H9 (cell line): ENCODE data around the gene SPHK2. TPM values are rescaled to one million over a fixed set of nuclear protein-coding genes. Genes with fewer than 3 reads are reported as not detected.

ENCODE experiments used
- DNase-seq: peaks from one replicate; pipeline ENCODE4 v3.0.0-alpha.2; 2017
- H2AFZ ChIP-seq: one replicate; pipeline ENCODE4 v1.6.1; 2013; ENCODE audit warnings: mild to moderate bottlenecking, low read length, control low read depth, moderate library complexity
- H2AK5ac ChIP-seq: 2 replicates; pipeline ENCODE4 v1.6.1; 2013; ENCODE audit warnings: low read length, control low read depth, mixed read lengths; ENCODE audit not compliant: insufficient read length
- H2BK120ac ChIP-seq: one replicate; pipeline ENCODE4 v1.6.1; 2013; ENCODE audit warnings: low read depth, mild to moderate bottlenecking, low read length, control low read depth, inconsistent platforms; ENCODE audit not compliant: poor library complexity, severe bottlenecking
- H2BK12ac ChIP-seq: 2 replicates; pipeline ENCODE4 v1.6.1; 2013; ENCODE audit warnings: low read length, control low read depth, mixed read lengths, low read depth; ENCODE audit not compliant: insufficient read length
- H2BK15ac ChIP-seq: 2 replicates; pipeline ENCODE4 v1.6.1; 2013; ENCODE audit warnings: low read depth, low read length, control low read depth
- H2BK20ac ChIP-seq: one replicate; pipeline ENCODE4 v1.6.1; 2013; ENCODE audit warnings: low read depth, mild to moderate bottlenecking, low read length, control low read depth, inconsistent platforms; ENCODE audit not compliant: poor library complexity, severe bottlenecking
- H2BK5ac ChIP-seq: 2 replicates; pipeline ENCODE4 v1.6.1; 2013; ENCODE audit warnings: low read length, control low read depth, mixed read lengths; ENCODE audit not compliant: insufficient read length
- H3K14ac ChIP-seq: 2 replicates; pipeline ENCODE4 v1.6.1; 2013; ENCODE audit warnings: low read length, control low read depth; ENCODE audit not compliant: insufficient read depth
- H3K18ac ChIP-seq: 2 replicates; pipeline ENCODE4 v1.6.1; 2013; ENCODE audit warnings: low read depth, mild to moderate bottlenecking, mixed read lengths, low read length, control low read depth; ENCODE audit not compliant: insufficient read length
- H3K23ac ChIP-seq: 2 replicates; pipeline ENCODE4 v1.6.1; 2013; ENCODE audit warnings: low read length, control low read depth, mixed read lengths, low read depth; ENCODE audit not compliant: insufficient read length
- H3K23me2 ChIP-seq: 2 replicates; pipeline ENCODE4 v1.6.1; 2013; ENCODE audit warnings: low read depth, mild to moderate bottlenecking, mixed read lengths, low read length, control low read depth; ENCODE audit not compliant: insufficient read length, poor library complexity, severe bottlenecking
- H3K27ac ChIP-seq: 2 replicates; pipeline ENCODE4 v1.5.1; 2013; ENCODE audit warnings: low read length, control low read depth, mixed read lengths, low read depth; ENCODE audit not compliant: insufficient read length
- H3K27me3 ChIP-seq: 2 replicates; pipeline ENCODE4 v1.6.1; 2013; ENCODE audit warnings: low read length, control low read depth, inconsistent platforms; ENCODE audit not compliant: insufficient read depth
- H3K4ac ChIP-seq: 2 replicates; pipeline ENCODE4 v1.6.1; 2013; ENCODE audit warnings: low read depth, mild to moderate bottlenecking, control low read depth, inconsistent platforms, low read length, moderate library complexity
- H3K4me1 ChIP-seq: 2 replicates; pipeline ENCODE4 v1.6.1; 2013; ENCODE audit warnings: low read length, control low read depth, inconsistent platforms; ENCODE audit not compliant: insufficient read depth
- H3K4me2 ChIP-seq: 2 replicates; pipeline ENCODE4 v1.6.1; 2013; ENCODE audit warnings: low read length, control low read depth, mixed read lengths; ENCODE audit not compliant: insufficient read length, insufficient read depth
- H3K56ac ChIP-seq: 2 replicates; pipeline ENCODE4 v1.6.1; 2013; ENCODE audit warnings: low read depth, mild to moderate bottlenecking, mixed read lengths, low read length, control low read depth; ENCODE audit not compliant: insufficient read length
- H3K79me1 ChIP-seq: 2 replicates; pipeline ENCODE4 v1.6.1; 2013; ENCODE audit warnings: low read depth, mild to moderate bottlenecking, moderate library complexity, low read length, control low read depth, inconsistent platforms; ENCODE audit not compliant: insufficient read depth, poor library complexity, severe bottlenecking
- H3K79me2 ChIP-seq: 2 replicates; pipeline ENCODE4 v1.6.1; 2013; ENCODE audit warnings: low read length, control low read depth, inconsistent platforms; ENCODE audit not compliant: insufficient read depth
- H3K9ac ChIP-seq: 2 replicates; pipeline ENCODE4 v1.6.1; 2013; ENCODE audit warnings: low read length, control low read depth, mixed read lengths; ENCODE audit not compliant: insufficient read length; ENCODE audit errors: extremely low read depth
- H3K9me3 ChIP-seq: one replicate; pipeline ENCODE4 v1.6.1; 2013; ENCODE audit warnings: low read depth, low read length, inconsistent platforms; ENCODE audit not compliant: control insufficient read depth
- H3T11ph ChIP-seq: one replicate; pipeline ENCODE4 v1.6.1; 2013; ENCODE audit warnings: mild to moderate bottlenecking, low read length, control low read depth, inconsistent platforms
- H4K20me1 ChIP-seq: one replicate; pipeline ENCODE4 v1.6.1; 2013; ENCODE audit not compliant: control insufficient read depth, insufficient read length, insufficient read depth
- H4K5ac ChIP-seq: 2 replicates; pipeline ENCODE4 v1.6.1; 2013; ENCODE audit warnings: low read depth, mild to moderate bottlenecking, mixed read lengths, low read length, control low read depth; ENCODE audit not compliant: insufficient read length
- H4K8ac ChIP-seq: replicated peaks from 2 replicates; pipeline ENCODE4 v1.6.1; 2013; ENCODE audit warnings: low read length, control low read depth, mixed read lengths, low read depth; ENCODE audit not compliant: insufficient read length
- H4K91ac ChIP-seq: 2 replicates; pipeline ENCODE4 v1.6.1; 2013; ENCODE audit warnings: low read depth, mild to moderate bottlenecking, moderate library complexity, mixed read lengths, low read length, control low read depth; ENCODE audit not compliant: insufficient read length
- H3K27ac Mint-ChIP-seq, 3 experiments: 2 replicates in 2 of 3; 3 replicates in 1 of 3; pipeline ENCODE4 v1.8.0; 2020 to 2021; ENCODE audit warnings: mixed read lengths in 3 of 3, mild to moderate bottlenecking in 1 of 3, moderate library complexity in 1 of 3
- H3K27me3 Mint-ChIP-seq: 2 replicates; pipeline ENCODE4 v1.8.0; 2021; ENCODE audit warnings: low read depth, mild to moderate bottlenecking, moderate library complexity, mixed read lengths
- H3K36me3 Mint-ChIP-seq, 3 experiments: 2 replicates in 2 of 3; 3 replicates in 1 of 3; pipeline ENCODE4 v1.8.0; 2020 to 2021; ENCODE audit warnings: low read depth in 3 of 3, mixed read lengths in 3 of 3; ENCODE audit not compliant: insufficient read depth in 1 of 3
- H3K4me1 Mint-ChIP-seq, 2 experiments: 2 replicates each; pipeline ENCODE4 v1.8.0; 2020; ENCODE audit warnings: mixed read lengths in 2 of 2
- H3K4me3 Mint-ChIP-seq, 2 experiments: 2 replicates in 1 of 2; 3 replicates in 1 of 2; pipeline ENCODE4 v1.8.0; 2020 to 2021; ENCODE audit warnings: mild to moderate bottlenecking in 2 of 2, mixed read lengths in 2 of 2, moderate library complexity in 1 of 2
- H3K9me3 Mint-ChIP-seq, 2 experiments: 2 replicates in 1 of 2; 3 replicates in 1 of 2; pipeline ENCODE4 v1.8.0; 2020; ENCODE audit warnings: mild to moderate bottlenecking in 2 of 2, mixed read lengths in 2 of 2, moderate library complexity in 1 of 2
- WGBS: extraction: QIAGEN DNeasy Blood & Tissue Kit; methylation state at CpG from one replicate; pipeline ENCODE4 v1.1.7; 2013; ENCODE audit warnings: missing lambda C conversion rate, low lambda C conversion rate, mixed read lengths; ENCODE audit not compliant: insufficient read length; ENCODE audit errors: extremely low coverage; 5-methylcytosine and 5-hydroxymethylcytosine counted together
- total RNA-seq: library from RNA; stranded (reverse); gene quantifications from 2 replicates; pipeline ENCODE4 v1.2.1, GENCODE V29; 2021
- TF ChIP-seq, protein P1 (sequence below): fragments of 200-600 bp; sonication (generic); conservative IDR thresholded peaks from 3 replicates; pipeline ENCODE4 v1.8.0; 2021; ENCODE audit warnings: antibody characterized with exemption, mild to moderate bottlenecking

SPHK2 gene
- total RNA-seq, 1 experiment from 2014 or later: 57.2 TPM

DNA sequence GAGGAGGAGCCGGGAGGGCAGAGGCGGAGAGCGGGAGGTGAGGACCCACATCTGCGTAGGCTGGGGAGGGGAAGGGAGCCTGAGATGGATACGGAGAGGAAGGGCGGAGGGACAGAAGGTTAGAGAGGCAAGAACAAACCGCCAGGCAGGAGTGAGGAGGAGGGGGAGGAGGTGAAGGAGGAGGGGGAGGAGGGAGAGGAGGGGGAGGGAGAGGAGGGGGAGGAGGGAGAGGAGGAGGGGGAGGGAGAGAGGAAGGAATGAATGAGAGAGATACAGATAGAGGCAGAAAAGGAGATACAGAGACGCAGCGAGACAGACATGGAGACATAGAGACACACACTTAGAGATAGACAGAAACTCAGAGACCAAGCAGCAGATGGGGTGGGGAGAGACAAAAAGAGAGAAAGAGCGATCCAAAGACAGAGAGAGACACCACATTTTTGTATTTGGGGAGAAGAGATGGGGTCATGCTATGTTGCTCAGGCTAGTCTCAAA, 27.5 kb downstream of the SPHK2 start:
- H4K8ac ChIP-seq: no peak overlapping the region
- no peak overlapping the region for H2AK5ac ChIP-seq
- peaks cover 3% of the 10 kb centered on the region for H3K27me3 Mint-ChIP-seq
- no peaks in the 10 kb centered on the region for H4K20me1 ChIP-seq
- no peak overlapping the region for H3K27ac ChIP-seq
- no peaks in the 10 kb centered on the region for H3K79me2 ChIP-seq
- H3K18ac ChIP-seq: no peak overlapping the region
- TF ChIP-seq, protein P1, sequence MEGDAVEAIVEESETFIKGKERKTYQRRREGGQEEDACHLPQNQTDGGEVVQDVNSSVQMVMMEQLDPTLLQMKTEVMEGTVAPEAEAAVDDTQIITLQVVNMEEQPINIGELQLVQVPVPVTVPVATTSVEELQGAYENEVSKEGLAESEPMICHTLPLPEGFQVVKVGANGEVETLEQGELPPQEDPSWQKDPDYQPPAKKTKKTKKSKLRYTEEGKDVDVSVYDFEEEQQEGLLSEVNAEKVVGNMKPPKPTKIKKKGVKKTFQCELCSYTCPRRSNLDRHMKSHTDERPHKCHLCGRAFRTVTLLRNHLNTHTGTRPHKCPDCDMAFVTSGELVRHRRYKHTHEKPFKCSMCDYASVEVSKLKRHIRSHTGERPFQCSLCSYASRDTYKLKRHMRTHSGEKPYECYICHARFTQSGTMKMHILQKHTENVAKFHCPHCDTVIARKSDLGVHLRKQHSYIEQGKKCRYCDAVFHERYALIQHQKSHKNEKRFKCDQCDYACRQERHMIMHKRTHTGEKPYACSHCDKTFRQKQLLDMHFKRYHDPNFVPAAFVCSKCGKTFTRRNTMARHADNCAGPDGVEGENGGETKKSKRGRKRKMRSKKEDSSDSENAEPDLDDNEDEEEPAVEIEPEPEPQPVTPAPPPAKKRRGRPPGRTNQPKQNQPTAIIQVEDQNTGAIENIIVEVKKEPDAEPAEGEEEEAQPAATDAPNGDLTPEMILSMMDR: no peak
- DNase-seq: peak; percentile 96
- H4K91ac ChIP-seq: no peak overlapping the region
- H3K9ac ChIP-seq: no peak overlapping the region
- H2BK12ac ChIP-seq: no peak overlapping the region
- no peak overlapping the region for H2BK5ac ChIP-seq
- peaks cover 4 to 17% (median 14%) of the 10 kb centered on the region in 3 experiments for H3K36me3 Mint-ChIP-seq
- H3K4me1 Mint-ChIP-seq: peaks cover 14 to 17% of the 10 kb centered on the region in 2 experiments
- no peaks in the 10 kb centered on the region for H3K4me1 ChIP-seq
- no peaks in the 10 kb centered on the region for H3K9me3 ChIP-seq
- H3K79me1 ChIP-seq: no peaks in the 10 kb centered on the region
- no peak overlapping the region for H3K23ac ChIP-seq
- no peak overlapping the region for H3K14ac ChIP-seq
- H3K27ac Mint-ChIP-seq: peak overlapping the region in 2 of 3 experiments; percentile 2 to 8; a peak in 1 of 7 replicates
- no peak overlapping the region for H3K56ac ChIP-seq
- H2BK15ac ChIP-seq: no peak overlapping the region
- H2AFZ ChIP-seq: no peak overlapping the region
- H4K5ac ChIP-seq: no peak overlapping the region
- no peak overlapping the region for H3K4me2 ChIP-seq
- H3K27me3 ChIP-seq: no peaks in the 10 kb centered on the region
- H3K23me2 ChIP-seq: peaks cover 16% of the 10 kb centered on the region
- WGBS: no CpG with 5 or more reads among the region's 10 CpGs
- H3K4me3 Mint-ChIP-seq: peak overlapping the region; percentile 84 to 93; a peak in 4 of 5 replicates
- H3K4ac ChIP-seq: no peak overlapping the region
- no peak overlapping the region for H2BK20ac ChIP-seq
- no peak overlapping the region for H2BK120ac ChIP-seq
- peaks cover 0 to 4% of the 10 kb centered on the region in 2 experiments; a peak in 2 of 5 replicates for H3K9me3 Mint-ChIP-seq
- no peak overlapping the region for H3T11ph ChIP-seq
